Spleen (tissue), 11 donors: ENCODE data around the gene ACSM6. TPM values are rescaled to one million over a fixed set of nuclear protein-coding genes. Genes with fewer than 3 reads are reported as not detected.

Source experiments
- DNase-seq: peaks from one replicate; pipeline ENCODE4 v3.0.0-alpha.2; 2020
- H3K27ac ChIP-seq, 8 donors: fragments of 200-600 bp; sonication (generic) in 7 of 8; 1 replicate in 4 of 8; 2 replicates in 4 of 8; pipeline versions ENCODE4 v1.5.0 to v1.8.0; 2016 to 2021; ENCODE audit warnings: inconsistent platforms in 4 of 8, mild to moderate bottlenecking in 4 of 8, moderate library complexity in 1 of 8
- H3K27me3 ChIP-seq, 7 donors: fragments of 200-600 bp; sonication (generic) in 6 of 7; replicated peaks in 1 of 7; 1 replicate in 4 of 7; 2 replicates in 3 of 7; pipeline versions ENCODE4 v1.5.0 to v1.8.0; 2016 to 2021; ENCODE audit warnings: inconsistent platforms in 3 of 7, mild to moderate bottlenecking in 1 of 7
- H3K36me3 ChIP-seq, 6 donors: fragments of 200-600 bp; sonication (generic) in 5 of 6; 1 replicate in 4 of 6; 2 replicates in 2 of 6; pipeline versions ENCODE4 v1.5.0 to v1.8.0; 2016 to 2021; ENCODE audit warnings: inconsistent platforms in 2 of 6
- H3K4me1 ChIP-seq, 6 donors: fragments of 200-600 bp; sonication (generic) in 5 of 6; 1 replicate in 3 of 6; 2 replicates in 3 of 6; pipeline versions ENCODE4 v1.5.0 to v1.8.0; 2016 to 2021; ENCODE audit warnings: inconsistent platforms in 3 of 6
- H3K4me3 ChIP-seq, 8 donors: fragments of 200-600 bp; sonication (generic) in 7 of 8; 1 replicate in 4 of 8; 2 replicates in 4 of 8; pipeline versions ENCODE4 v1.5.0 to v1.8.0; 2016 to 2021; ENCODE audit warnings: inconsistent platforms in 4 of 8, mild to moderate bottlenecking in 4 of 8, moderate library complexity in 2 of 8
- H3K9me3 ChIP-seq, 8 donors: fragments of 200-600 bp; sonication (generic) in 7 of 8; 1 replicate in 4 of 8; 2 replicates in 4 of 8; pipeline versions ENCODE4 v1.5.0 to v1.8.0; 2016 to 2021; ENCODE audit warnings: inconsistent platforms in 4 of 8
- CTCF ChIP-seq, 11 experiments: fragments of 200-600 bp in 7 of 11; fragments of 450-650 bp in 4 of 11; sonication (generic) in 4 of 11; IDR thresholded peaks in 8 of 11; conservative IDR thresholded peaks in 3 of 11; 1 replicate in 7 of 11; 2 replicates in 4 of 11; pipeline versions ENCODE4 v1.4.0 to v1.8.0; 2016 to 2021; ENCODE audit warnings: antibody characterized with exemption in 11 of 11, inconsistent platforms in 4 of 11, mild to moderate bottlenecking in 1 of 11
- POLR2A ChIP-seq, 3 donors: fragments of 450-650 bp; IDR thresholded peaks; one replicate each; pipeline ENCODE4 v1.5.1; 2017; ENCODE audit warnings: antibody characterized with exemption in 3 of 3, mild to moderate bottlenecking in 1 of 3
- POLR2AphosphoS5 ChIP-seq, 3 donors: sonication (generic); formaldehyde crosslinking; IDR thresholded peaks; one replicate each; pipeline ENCODE4 v1.5.1; 2017; ENCODE audit warnings: antibody characterized with exemption in 3 of 3
- WGBS, 5 donors: extraction: QIAGEN DNeasy Blood & Tissue Kit in 3 of 5; methylation state at CpG; one replicate each; pipeline versions ENCODE4 v1.1.5 to v1.1.7; 2013 to 2018; 5-methylcytosine and 5-hydroxymethylcytosine counted together
- intact Hi-C: fragments of 100-400 bp; cut with DNase I; formaldehyde crosslinking; loops from one replicate; pipeline ENCODE4 v1.15.0; 2023; ENCODE audit warnings: low total_unique reads
- polyA plus RNA-seq, 3 donors: library from polyadenylated mRNA; stranded (reverse); fragments of 200-250 nt; gene quantifications; one replicate each; pipeline ENCODE4 v1.2.1, GENCODE V29; 2013
- total RNA-seq, 7 donors: library from RNA; depleted of rRNA in 3 of 7; stranded (reverse); fragments of >200 nt in 3 of 7; fragmentation: NEBNext Ultra II Directional in 4 of 7; extraction: Animal tissue kit (Norgen Biotek cat#: 25700) in 4 of 7; gene quantifications; one replicate each; pipeline versions ENCODE4 v1.1.0 to v1.2.1, GENCODE V29; 2016 to 2021
- donor health status: healthy with polysubstance abuse.
- donor health status: DM: no; HTN: no; CAD: no; lungs with moderate emphysema.
- donor health status: DM: no; HTN: no; CAD: no.
- donor health status: Bipolar disorder and iron deficiency.
- donor health status: healthy.
- donor health status: DM: no; HTN: no; CAD: no.
- donor health status: DM: yes; HTN: yes; CAD: no.

Gene ACSM6
- total and polyA plus RNA-seq, 10 donors, result not detected

GRCh38 chr10:95178797-95179196 is 15.2 kb upstream of the ACSM6 start:
- TF ChIP-seq CTCF (IDR thresholded peaks at IDR 0.05 in 8 of 11, conservative IDR thresholded peaks at IDR 0.05 in 3 of 11) (no peak), POLR2AphosphoS5 (IDR thresholded peaks at IDR 0.05) (no peak), POLR2A (IDR thresholded peaks at IDR 0.05) (no peak)
- H3K4me3 ChIP-seq, result no peak overlapping the region
- H3K36me3 ChIP-seq, result no peaks in the 10 kb centered on the region
- intact Hi-C loops, result no loop called here
- H3K27me3 ChIP-seq, result peaks cover 0 to 8% (median 0%) of the 10 kb centered on the region in 7 donors
- H3K27ac ChIP-seq, result no peak overlapping the region
- no peak for DNase-seq
- H3K9me3 ChIP-seq, result peaks cover 0 to 11% (median 3%) of the 10 kb centered on the region in 8 donors
- WGBS, 5 donors, result 86 to 100% (median 96%) methylated on average over 1 of the region's 1 CpG
- peaks cover 0 to 13% (median 7%) of the 10 kb centered on the region in 6 donors for H3K4me1 ChIP-seq

- no peak for DNase-seq
- peaks cover 0 to 16% (median 0%) of the 10 kb centered on the region in 7 donors for H3K27me3 ChIP-seq
- no peak for TF ChIP-seq CTCF (IDR thresholded peaks at IDR 0.05 in 8 of 11, conservative IDR thresholded peaks at IDR 0.05 in 3 of 11)
- TF ChIP-seq POLR2AphosphoS5 (IDR thresholded peaks at IDR 0.05), result no peak
- TF ChIP-seq POLR2A (IDR thresholded peaks at IDR 0.05), result no peak
- no peaks in the 10 kb centered on the region for H3K36me3 ChIP-seq
- H3K4me3 ChIP-seq, result no peak overlapping the region
- WGBS, 5 donors, result 38 to 63% (median 53%) methylated on average over 2 of the region's 2 CpGs
- H3K27ac ChIP-seq, result no peak overlapping the region
- intact Hi-C loops, result loop anchor here (10.0 kb wide), 1 partner anchor 183 kb away; no protein-coding TSS in a partner anchor
- H3K4me1 ChIP-seq, result peaks cover 0 to 21% (median 10%) of the 10 kb centered on the region in 6 donors
- H3K9me3 ChIP-seq, result peaks cover 0 to 3% (median under 1%) of the 10 kb centered on the region in 8 donors
These were observed 12.3 kb upstream of the ACSM6 start for GRCh38 chr10:95181726-95182125.

GRCh38 chr10:95183271-95184230 is 10.5 kb upstream of the ACSM6 start:
- peak overlapping the region; percentile 43 to 89 (median 80) for H3K27ac ChIP-seq
- peaks cover 0 to 21% (median 10%) of the 10 kb centered on the region in 6 donors for H3K4me1 ChIP-seq
- no peaks in the 10 kb centered on the region for H3K36me3 ChIP-seq
- peaks cover 0 to 16% (median 0%) of the 10 kb centered on the region in 7 donors for H3K27me3 ChIP-seq
- no peaks in the 10 kb centered on the region for H3K9me3 ChIP-seq
- DNase-seq, result peak; percentile 96
- intact Hi-C loops, result loop anchor here (10.0 kb wide), 1 partner anchor 181 kb away; no protein-coding TSS in a partner anchor
- peak overlapping the region; percentile 47 to 73 (median 54) for H3K4me3 ChIP-seq
- 2 to 7% (median 3%) methylated on average over 23 to 85 of the region's 85 CpGs for WGBS, 5 donors
- TF ChIP-seq CTCF (IDR thresholded peaks at IDR 0.05 in 8 of 11, conservative IDR thresholded peaks at IDR 0.05 in 3 of 11) (peak; percentile 61 to 97 (median 87)), POLR2A (IDR thresholded peaks at IDR 0.05) (no peak), POLR2AphosphoS5 (IDR thresholded peaks at IDR 0.05) (peak; percentile 72 to 85 (median 83))

GRCh38 chr10:95187617-95188016 is 6.4 kb upstream of the ACSM6 start:
- TF ChIP-seq CTCF (IDR thresholded peaks at IDR 0.05 in 8 of 11, conservative IDR thresholded peaks at IDR 0.05 in 3 of 11) (no peak), POLR2AphosphoS5 (IDR thresholded peaks at IDR 0.05) (no peak), POLR2A (IDR thresholded peaks at IDR 0.05) (no peak)
- H3K4me1 ChIP-seq, result peaks cover 0 to 20% (median 10%) of the 10 kb centered on the region in 6 donors
- intact Hi-C loops, result loop anchor here (10.0 kb wide), 1 partner anchor 177 kb away; no protein-coding TSS in a partner anchor
- H3K27me3 ChIP-seq, result peaks cover 0 to 16% (median 0%) of the 10 kb centered on the region in 7 donors
- 90 to 96% (median 92%) methylated on average over 3 of the region's 3 CpGs for WGBS, 5 donors
- H3K36me3 ChIP-seq, result no peaks in the 10 kb centered on the region
- H3K9me3 ChIP-seq, result no peaks in the 10 kb centered on the region
- no peak overlapping the region for H3K4me3 ChIP-seq
- H3K27ac ChIP-seq, result no peak overlapping the region
- DNase-seq, result no peak
